Hindlimb muscle (tissue), 1 donor: ENCODE results near the gene H2AZ2. TPM values are rescaled to one million over a fixed set of nuclear protein-coding genes. Genes with fewer than 3 reads are reported as not detected.
"Not testable (repeated sequence)": the region's sequence is repeated elsewhere in the genome, so short reads cannot be mapped to it uniquely, and the experiment has no call there.

Experiments used
- DNase-seq: peaks from one replicate; pipeline ENCODE4 v3.0.0-alpha.2; 2013
- polyA plus RNA-seq: library from polyadenylated mRNA; unstranded; fragments of 120-200 nt; gene quantifications from one replicate; pipeline ENCODE4 v1.2.1, GENCODE V29; 2013; ENCODE audit not compliant: insufficient read length

H2AZ2 gene
- polyA plus RNA-seq, result 132 TPM

GRCh38 chr7:44847920-44848634 lies at the start of gene H2AZ2:
Gene H2AZ2 (minus strand): TSS chr7:44848087. CDS start chr7:44847971, 116 bp downstream.
- peak; percentile 100 for DNase-seq

DNA sequence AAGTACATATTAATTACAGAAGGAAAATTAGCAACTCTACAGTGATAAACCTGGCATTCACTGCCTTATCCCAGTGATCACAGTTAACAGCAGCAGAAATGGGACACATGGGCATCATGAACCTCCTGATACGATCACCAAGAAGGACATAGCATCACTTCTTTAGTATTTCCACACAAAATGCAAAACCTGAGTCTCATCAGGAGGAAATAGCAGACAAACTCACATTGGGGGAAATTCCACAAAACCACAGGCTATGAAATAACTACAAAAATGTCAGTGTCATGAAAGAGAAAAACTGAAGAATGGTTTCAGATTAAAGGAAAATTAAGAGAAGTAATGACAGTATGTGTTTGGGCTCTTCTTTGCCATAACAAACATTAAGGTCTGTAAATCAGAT lies 49.4 kb upstream of the H2AZ2 start:
- DNase-seq, result no peak

DNA sequence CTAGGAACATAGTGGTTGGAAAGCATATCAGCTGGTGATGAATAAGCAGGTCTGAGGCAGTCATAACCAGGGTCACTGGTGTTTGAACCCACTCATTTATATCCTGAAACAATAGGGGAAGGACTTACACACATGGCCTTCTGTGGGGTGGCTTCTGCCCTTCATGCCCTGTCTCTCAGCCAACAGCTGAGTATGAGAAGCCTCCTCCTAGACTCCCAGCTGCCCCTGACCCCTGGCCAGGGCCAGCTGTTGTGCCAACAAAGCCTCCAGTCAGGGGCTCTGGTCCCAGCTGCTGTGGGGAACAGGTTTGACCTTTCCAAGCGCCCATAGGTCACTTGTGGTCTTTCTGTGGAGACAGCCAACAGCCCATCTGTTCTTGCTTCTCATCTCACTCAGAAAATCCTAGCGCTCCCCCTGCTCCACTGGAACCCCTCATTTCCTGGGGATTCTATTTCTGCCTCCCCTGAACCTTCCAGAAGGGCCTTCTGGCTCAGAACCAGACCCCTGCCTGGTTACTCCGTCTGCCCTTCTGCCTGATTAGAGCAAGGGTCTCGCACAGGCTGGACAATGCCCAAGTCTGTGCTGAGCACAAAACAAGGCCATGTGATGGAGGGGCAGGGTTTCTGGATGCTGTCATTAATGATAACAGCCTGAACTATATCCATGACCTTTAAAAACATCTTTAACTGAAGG lies 47.1 kb upstream of the H2AZ2 start:
- peak; percentile 58 for DNase-seq

GRCh38 chr7:44893710-44894234 lies 45.9 kb upstream of the H2AZ2 start:
- DNase-seq, result no peak

GRCh38 chr7:44891791-44892190 lies 43.9 kb upstream of the H2AZ2 start:
- no peak for DNase-seq

- DNase-seq, result no peak
Measured at GRCh38 chr7:44891372-44891771, 43.5 kb upstream of the H2AZ2 start.

- no peak for DNase-seq
Measured at GRCh38 chr7:44889086-44889781, 41.3 kb upstream of the H2AZ2 start.

- DNase-seq, result no peak
Measured at GRCh38 chr7:44887293-44887692, 39.4 kb upstream of the H2AZ2 start.

- DNase-seq, result peak; percentile 97
Measured at GRCh38 chr7:44885394-44886317, 37.8 kb upstream of the H2AZ2 start, which contains the start of gene PURB. Gene PURB (minus strand): TSS chr7:44885530. CDS start chr7:44885348, 182 bp downstream.

GRCh38 chr7:44884621-44885393 lies 36.9 kb upstream of the H2AZ2 start:
- DNase-seq, result peak; percentile 66

- no peak for DNase-seq
Measured at GRCh38 chr7:44883961-44884620, 36.2 kb upstream of the H2AZ2 start.

DNA sequence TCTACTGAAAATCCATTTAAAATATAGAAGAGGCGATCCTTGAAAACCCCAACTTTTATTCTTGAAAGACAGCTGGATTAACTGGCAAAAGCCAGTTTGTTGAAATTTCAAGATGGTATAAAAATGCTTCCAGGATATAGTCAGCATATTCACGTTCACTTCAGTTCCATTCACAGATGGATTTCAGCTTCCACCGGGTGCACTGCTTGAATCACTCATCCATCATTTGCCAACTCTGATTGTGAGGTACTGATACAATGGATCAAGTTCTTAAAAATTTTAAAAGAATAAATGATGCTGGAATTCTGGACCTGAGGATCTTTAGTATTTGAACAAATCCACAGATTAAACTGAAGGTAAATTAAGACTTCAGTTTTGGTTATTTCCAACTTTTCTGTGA lies 35.0 kb upstream of the H2AZ2 start:
- no peak for DNase-seq

GRCh38 chr7:44881610-44882009 lies 33.7 kb upstream of the H2AZ2 start:
- DNase-seq, result no peak

- DNase-seq, result no peak
Measured at GRCh38 chr7:44881066-44881600, 33.2 kb upstream of the H2AZ2 start.

GRCh38 chr7:44880317-44881018 lies 32.6 kb upstream of the H2AZ2 start:
- no peak for DNase-seq

DNA sequence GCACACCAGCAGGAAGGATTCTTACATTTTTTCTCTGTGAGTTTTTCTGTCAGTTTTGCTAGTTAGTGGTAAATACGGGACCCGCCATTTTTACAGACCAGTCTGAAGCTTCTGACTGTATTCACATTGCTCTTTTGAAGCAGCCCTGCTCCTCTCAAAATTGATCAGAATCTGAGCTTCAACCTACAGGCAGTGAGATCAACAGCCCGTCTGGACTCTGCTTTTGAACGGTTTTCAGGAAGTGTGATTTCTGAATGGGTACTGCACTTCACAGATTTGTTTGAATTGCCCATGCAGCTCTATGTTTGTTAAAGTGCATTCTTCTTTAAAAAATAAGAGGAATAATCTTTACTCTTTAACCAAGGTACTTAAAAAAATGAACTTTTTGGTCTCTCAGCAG lies 28.5 kb upstream of the H2AZ2 start:
- DNase-seq, result no peak

DNA sequence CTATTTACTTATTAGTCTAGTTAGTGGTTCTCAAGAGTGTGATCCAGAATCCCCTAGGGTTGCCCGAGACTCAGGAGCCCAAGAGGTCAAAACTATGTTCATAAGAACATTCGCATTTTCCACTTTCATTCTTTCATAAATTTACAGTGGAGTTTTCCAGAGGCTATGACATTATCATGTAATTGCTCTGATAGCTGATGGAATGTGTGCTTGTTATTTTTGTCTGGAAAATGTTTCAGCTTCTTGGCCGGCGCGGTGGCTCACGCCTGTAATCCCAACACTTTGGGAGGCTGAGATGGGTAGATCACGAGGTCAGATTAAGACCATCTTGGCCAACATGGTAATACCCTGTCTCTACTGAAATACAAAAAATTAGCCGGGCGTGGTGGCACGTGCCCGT lies 27.4 kb upstream of the H2AZ2 start:
- DNase-seq, result no peak

GRCh38 chr7:44872787-44873186 lies 24.9 kb upstream of the H2AZ2 start:
- DNase-seq, result no peak

- not testable (repeated sequence) for DNase-seq
Measured at GRCh38 chr7:44871918-44872317, 24.0 kb upstream of the H2AZ2 start.

- DNase-seq, result not testable (repeated sequence)
Measured at GRCh38 chr7:44870780-44871179, 22.9 kb upstream of the H2AZ2 start.
